Measurements from ENCODE around the gene RSPO4. TPM values are rescaled to one million over a fixed set of nuclear protein-coding genes. Genes with fewer than 3 reads are reported as not detected.

Gene RSPO4
- total RNA-seq, 1 donor from 2014 or later, result not detected

- no peak for TF ChIP-seq CTCF (conservative IDR thresholded peaks at IDR 0.05)
- DNase-seq (ENCODE audit: low read depth, low spot score), result no peak
- no peaks in the 10 kb centered on the region for H3K36me3 Mint-ChIP-seq (ENCODE audit: low read depth)
- peaks cover 88% of the 10 kb centered on the region for H3K27me3 Mint-ChIP-seq (ENCODE audit: low read depth)
- peaks cover 2% of the 10 kb centered on the region for H3K9me3 Mint-ChIP-seq
- peak overlapping the region; percentile 76 for H3K4me3 Mint-ChIP-seq
- H3K4me1 Mint-ChIP-seq, result peaks cover 7% of the 10 kb centered on the region
- H3K27ac Mint-ChIP-seq (ENCODE audit: unreplicated experiment), result no peak overlapping the region
Observed at GRCh38 chr20:1002682-1003561, 811 bp upstream of the RSPO4 start.

- no peak for TF ChIP-seq CTCF (conservative IDR thresholded peaks at IDR 0.05)
Observed at GRCh38 chr20:1001116-1001515, 995 bp downstream of the RSPO4 start.

GRCh38 chr20:998231-998830 lies 3.8 kb downstream of the RSPO4 start:
- peaks cover 56% of the 10 kb centered on the region for H3K27me3 Mint-ChIP-seq (ENCODE audit: low read depth)
- H3K4me3 Mint-ChIP-seq, result no peak overlapping the region
- H3K27ac Mint-ChIP-seq (ENCODE audit: unreplicated experiment), result no peak overlapping the region
- H3K36me3 Mint-ChIP-seq (ENCODE audit: low read depth), result no peaks in the 10 kb centered on the region
- peaks cover 7% of the 10 kb centered on the region for H3K4me1 Mint-ChIP-seq
- no peak for DNase-seq (ENCODE audit: low read depth, low spot score)
- no peak for TF ChIP-seq CTCF (conservative IDR thresholded peaks at IDR 0.05)
- no peaks in the 10 kb centered on the region for H3K9me3 Mint-ChIP-seq

More at GRCh38 chr20:1001116-1001515, 995 bp downstream of the RSPO4 start:
- peaks cover 2% of the 10 kb centered on the region for H3K9me3 Mint-ChIP-seq
- H3K27me3 Mint-ChIP-seq (ENCODE audit: low read depth), result peaks cover 80% of the 10 kb centered on the region
- no peak for DNase-seq (ENCODE audit: low read depth, low spot score)
- H3K4me1 Mint-ChIP-seq, result peaks cover 7% of the 10 kb centered on the region
- no peaks in the 10 kb centered on the region for H3K36me3 Mint-ChIP-seq (ENCODE audit: low read depth)
- H3K27ac Mint-ChIP-seq (ENCODE audit: unreplicated experiment), result no peak overlapping the region
- H3K4me3 Mint-ChIP-seq, result no peak overlapping the region

GRCh38 chr20:997486-997885 lies 4.6 kb downstream of the RSPO4 start:
- Mint-ChIP-seq H3K4me1 (peaks cover under 1% of the 10 kb centered on the region), H3K27me3 (ENCODE audit: low read depth) (peaks cover 52% of the 10 kb centered on the region), H3K9me3 (no peaks in the 10 kb centered on the region), H3K4me3 (no peak overlapping the region), H3K27ac (ENCODE audit: unreplicated experiment) (no peak overlapping the region), H3K36me3 (ENCODE audit: low read depth) (no peaks in the 10 kb centered on the region)
- no peak for TF ChIP-seq CTCF (conservative IDR thresholded peaks at IDR 0.05)
- no peak for DNase-seq (ENCODE audit: low read depth, low spot score)

GRCh38 chr20:997016-997415 lies 5.1 kb downstream of the RSPO4 start:
- TF ChIP-seq CTCF (conservative IDR thresholded peaks at IDR 0.05), result no peak
- DNase-seq (ENCODE audit: low read depth, low spot score), result no peak
- Mint-ChIP-seq H3K4me3 (no peak overlapping the region), H3K36me3 (ENCODE audit: low read depth) (no peaks in the 10 kb centered on the region), H3K27me3 (ENCODE audit: low read depth) (peaks cover 50% of the 10 kb centered on the region), H3K4me1 (no peaks in the 10 kb centered on the region), H3K9me3 (no peaks in the 10 kb centered on the region), H3K27ac (ENCODE audit: unreplicated experiment) (no peak overlapping the region)
